Measurements from ENCODE around the gene SLC25A10.

GRCh38 chr17:81703747-81704654 lies 8.1 kb upstream of the SLC25A10 start:
- TF ChIP-seq CHD1 (IDR thresholded peaks at IDR 0.05; ENCODE audit: low read depth, low read length) (no peak), CEBPB (IDR thresholded peaks at IDR 0.05; ENCODE audit: low read depth, low read length) (no peak), CTCF (IDR thresholded peaks at IDR 0.05; ENCODE audit: control extremely low read depth in 1 of 3, insufficient read depth in 1 of 3, low read depth in 1 of 3, low read length in 3 of 3) (no peak), TAF1 (IDR thresholded peaks at IDR 0.05; ENCODE audit: low read depth, low read length) (no peak), HDAC6 (IDR thresholded peaks at IDR 0.05; ENCODE audit: low read depth, low read length) (no peak), HDAC2 (IDR thresholded peaks at IDR 0.05; ENCODE audit: borderline replicate concordance in 1 of 2, low read depth in 2 of 2, low read length in 2 of 2) (no peak), MAX (IDR thresholded peaks at IDR 0.05) (no peak), RFX5 (IDR thresholded peaks at IDR 0.05; ENCODE audit: borderline replicate concordance, low read depth, low read length) (no peak), ATF3 (IDR thresholded peaks at IDR 0.05; ENCODE audit: insufficient read depth, low read depth, low read length) (no peak), SP1 (IDR thresholded peaks at IDR 0.05; ENCODE audit: low read depth, low read length) (no peak), TCF12 (IDR thresholded peaks at IDR 0.05; ENCODE audit: low read depth, low read length) (no peak), YY1 (IDR thresholded peaks at IDR 0.05; ENCODE audit: low read depth, low read length) (no peak)

Measured in H1 (cell line).